Measurements from ENCODE around the gene HAT1. TPM values are rescaled to one million over a fixed set of nuclear protein-coding genes. Genes with fewer than 3 reads are reported as not detected.
A peak's percentile ranks its signal among the peaks of the same experiment; 100 is the strongest.

Gene HAT1, protein sequence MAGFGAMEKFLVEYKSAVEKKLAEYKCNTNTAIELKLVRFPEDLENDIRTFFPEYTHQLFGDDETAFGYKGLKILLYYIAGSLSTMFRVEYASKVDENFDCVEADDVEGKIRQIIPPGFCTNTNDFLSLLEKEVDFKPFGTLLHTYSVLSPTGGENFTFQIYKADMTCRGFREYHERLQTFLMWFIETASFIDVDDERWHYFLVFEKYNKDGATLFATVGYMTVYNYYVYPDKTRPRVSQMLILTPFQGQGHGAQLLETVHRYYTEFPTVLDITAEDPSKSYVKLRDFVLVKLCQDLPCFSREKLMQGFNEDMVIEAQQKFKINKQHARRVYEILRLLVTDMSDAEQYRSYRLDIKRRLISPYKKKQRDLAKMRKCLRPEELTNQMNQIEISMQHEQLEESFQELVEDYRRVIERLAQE
- total RNA-seq = 10 to 100 TPM; 27.8 to 32.6 TPM
- 10 to 100 TPM; 23.8 to 29.0 TPM for polyA plus RNA-seq
- long read RNA-seq, donor 1, transcript HAT1-203 (10 exons, 1,567 nt) = minor isoform, 6 of 172 reads
- long read RNA-seq, donor 1, transcript HAT1-201 (11 exons, 1,626 nt) = major isoform, 133 of 172 reads
- long read RNA-seq, donor 1, partial matches to known transcripts = 22 of 172 reads
- long read RNA-seq, donor 1, other reads (novel, unspliced or antisense) = 11 of 172 reads
- long read RNA-seq, donor 2, transcript HAT1-201 (11 exons, 1,626 nt) = major isoform, 11 of 20 reads
- long read RNA-seq, donor 2, partial matches to known transcripts = 2 of 20 reads
- long read RNA-seq, donor 2, other reads (novel, unspliced or antisense) = 6 of 20 reads

DNA sequence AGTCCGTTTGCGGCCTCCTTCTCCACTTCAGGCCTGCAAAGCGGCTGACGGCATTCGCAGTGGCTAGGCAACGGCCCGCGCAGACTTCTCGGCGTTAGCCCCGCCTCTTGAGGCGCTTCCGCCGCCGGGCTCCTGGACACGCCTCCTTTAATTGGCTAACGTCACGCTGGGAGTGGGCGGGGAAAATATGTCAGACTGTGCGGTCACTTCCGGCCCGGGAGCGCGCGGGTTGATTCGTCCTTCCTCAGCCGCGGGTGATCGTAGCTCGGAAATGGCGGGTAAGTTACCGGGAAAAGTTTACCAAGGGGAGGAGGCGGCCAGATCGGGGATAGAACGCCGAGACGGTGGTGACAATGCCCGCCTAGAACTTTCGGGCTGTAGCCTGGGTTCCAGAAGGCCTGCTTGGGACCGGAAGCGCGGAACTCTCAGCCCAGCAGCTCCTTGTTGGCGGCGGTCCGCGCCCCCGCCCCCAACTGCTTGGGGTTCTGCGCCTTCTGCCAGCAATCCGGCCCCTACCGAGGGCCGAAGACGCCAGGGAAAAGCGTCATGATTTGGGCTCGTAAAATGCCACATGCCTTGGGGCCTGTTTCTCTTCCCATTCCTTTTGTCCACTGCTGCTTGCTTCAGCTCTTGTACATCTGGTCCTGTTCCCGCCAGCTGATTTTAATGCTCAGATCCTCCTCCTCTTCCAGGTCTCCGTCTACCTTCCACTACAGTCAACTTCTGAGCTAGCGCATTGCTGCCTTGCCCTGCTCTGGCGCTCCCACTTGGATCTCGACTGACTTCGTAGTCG is at the start of gene HAT1:
HAT1 (plus strand) TSS at position 232 of the 793 bp plus-strand sequence; CDS start at position 272, 40 bp downstream.
- peak within 1 kb of the TSS; percentile 58 to 67 for H3K4me3 ChIP-seq (ENCODE audit: low read length in 2 of 2)
- peak; percentile 100 for ATAC-seq (ENCODE audit: low FRiP score)
- peak within 1 kb of the TSS; percentile 1 to 86 for H3K27ac ChIP-seq (ENCODE audit: low read depth in 1 of 2, low read length in 2 of 2)
- intact Hi-C loops (cut with DNase I) = loop anchor here in 1 of 2 donors (2.0 kb wide), 2 partner anchors 28 to 78 kb away; partner anchors contain the start of gene SLC25A12
- no peaks in the 10 kb centered on the region for H3K27me3 ChIP-seq (ENCODE audit: control insufficient read depth in 1 of 2, insufficient read depth in 2 of 2, low read length in 1 of 2)
- no peaks in the 10 kb centered on the region for H3K9me3 ChIP-seq (ENCODE audit: control insufficient read depth, low read length)
- WGBS, 2 donors = 0% methylated on average over 61 of the region's 61 CpGs
- H3K4me1 ChIP-seq (ENCODE audit: control insufficient read depth in 1 of 2, insufficient read depth in 2 of 2, low read length in 2 of 2) = no peaks in the 10 kb centered on the region
- peak; percentile 98 for DNase-seq
- no peaks in the 10 kb centered on the region for H3K36me3 ChIP-seq (ENCODE audit: control insufficient read depth in 1 of 2, insufficient read depth in 2 of 2, low read length in 1 of 2)

DNA sequence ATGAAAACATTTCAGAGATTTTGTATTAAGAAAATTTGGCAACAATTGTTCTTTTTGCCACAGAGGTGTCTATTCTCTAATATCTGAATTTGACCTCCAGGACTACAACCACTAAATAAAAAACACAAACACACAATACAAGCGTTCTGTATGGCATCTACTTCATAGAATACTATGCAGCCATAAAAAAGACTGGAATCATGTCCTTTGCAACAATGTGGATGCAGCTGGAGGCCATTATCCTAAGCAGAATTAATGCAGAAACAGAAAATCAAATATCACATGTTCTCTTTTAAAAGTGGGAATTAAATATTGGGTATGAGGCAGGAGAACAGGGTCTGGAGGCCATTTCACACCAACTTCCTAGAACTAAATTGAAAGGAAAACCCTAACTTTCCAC is 47.7 kb upstream of the HAT1 start:
- ATAC-seq (ENCODE audit: low FRiP score) (no peak), DNase-seq (no peak)
- intact Hi-C loops (cut with DNase I) = no loop called here
- H3K27ac ChIP-seq (ENCODE audit: low read depth in 1 of 2, low read length in 2 of 2) = no peak overlapping the region
- WGBS, 2 donors = 96 to 98% methylated on average over 1 of the region's 1 CpG
- no peaks in the 10 kb centered on the region for H3K27me3 ChIP-seq (ENCODE audit: control insufficient read depth in 1 of 2, insufficient read depth in 2 of 2, low read length in 1 of 2)
- no peaks in the 10 kb centered on the region for H3K4me1 ChIP-seq (ENCODE audit: control insufficient read depth in 1 of 2, insufficient read depth in 2 of 2, low read length in 2 of 2)
- H3K36me3 ChIP-seq (ENCODE audit: control insufficient read depth in 1 of 2, insufficient read depth in 2 of 2, low read length in 1 of 2) = peaks cover 0 to 3% of the 10 kb centered on the region in 2 donors
- no peak overlapping the region for H3K4me3 ChIP-seq (ENCODE audit: low read length in 2 of 2)
- H3K9me3 ChIP-seq (ENCODE audit: control insufficient read depth, low read length) = no peaks in the 10 kb centered on the region

DNA sequence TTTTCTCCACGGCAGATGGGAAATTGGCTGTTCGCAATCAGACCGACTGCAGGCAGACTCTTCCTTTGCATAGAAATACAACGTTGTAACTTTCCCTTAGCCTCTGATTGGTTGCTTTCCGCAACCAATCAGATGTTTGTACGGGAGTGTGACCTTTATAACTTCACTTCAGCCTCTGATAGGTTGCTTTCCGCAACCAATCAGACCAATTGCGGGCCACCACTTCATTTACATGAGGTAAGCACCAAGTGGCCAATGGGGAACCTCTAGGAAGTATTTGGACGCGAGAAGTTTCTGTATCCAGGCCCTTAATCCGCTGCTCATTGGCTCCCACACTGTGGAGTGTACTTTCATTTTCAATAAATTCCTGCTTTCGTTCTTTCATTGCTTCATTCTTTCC is 47.3 kb upstream of the HAT1 start:
- 89 to 90% methylated on average over 12 of the region's 12 CpGs for WGBS, 2 donors
- H3K27ac ChIP-seq (ENCODE audit: low read depth in 1 of 2, low read length in 2 of 2) = no peak overlapping the region
- DNase-seq (no peak), ATAC-seq (ENCODE audit: low FRiP score) (no peak)
- no peak overlapping the region for H3K4me3 ChIP-seq (ENCODE audit: low read length in 2 of 2)
- intact Hi-C loops (cut with DNase I) = no loop called here
- H3K27me3 ChIP-seq (ENCODE audit: control insufficient read depth in 1 of 2, insufficient read depth in 2 of 2, low read length in 1 of 2) = no peaks in the 10 kb centered on the region
- H3K4me1 ChIP-seq (ENCODE audit: control insufficient read depth in 1 of 2, insufficient read depth in 2 of 2, low read length in 2 of 2) = no peaks in the 10 kb centered on the region
- no peaks in the 10 kb centered on the region for H3K9me3 ChIP-seq (ENCODE audit: control insufficient read depth, low read length)
- peaks cover 0 to 3% of the 10 kb centered on the region in 2 donors for H3K36me3 ChIP-seq (ENCODE audit: control insufficient read depth in 1 of 2, insufficient read depth in 2 of 2, low read length in 1 of 2)

DNA sequence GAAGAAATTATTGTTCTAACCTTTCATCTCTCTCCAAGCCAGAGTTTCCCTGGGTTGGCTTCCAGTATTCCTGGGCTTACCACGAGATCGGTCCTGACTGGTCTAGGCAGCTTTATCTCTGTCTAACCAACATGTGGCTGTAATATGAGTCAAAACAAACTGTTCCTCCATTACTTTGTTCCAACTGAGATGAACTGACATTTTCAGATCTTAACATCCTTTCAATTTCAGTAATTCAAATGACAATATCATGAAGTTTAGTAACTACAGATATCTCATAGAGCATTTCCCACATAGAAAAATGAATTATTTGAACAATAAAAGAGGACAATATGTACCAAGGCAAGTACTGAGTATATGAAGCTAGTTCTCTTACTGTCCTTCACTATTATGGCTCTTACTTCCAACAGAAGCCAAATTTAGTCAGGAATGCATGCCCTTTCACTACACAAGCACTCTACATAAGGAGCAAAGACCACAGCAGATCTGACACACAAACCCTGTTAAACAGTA is 43.7 kb upstream of the HAT1 start:
- Histone ChIP-seq H3K27ac (ENCODE audit: low read depth in 1 of 2, low read length in 2 of 2) (peak overlapping the region in 1 of 2 donors; percentile 71), H3K4me1 (ENCODE audit: control insufficient read depth in 1 of 2, insufficient read depth in 2 of 2, low read length in 2 of 2) (no peaks in the 10 kb centered on the region), H3K36me3 (ENCODE audit: control insufficient read depth in 1 of 2, insufficient read depth in 2 of 2, low read length in 1 of 2) (peaks cover 0 to 2% of the 10 kb centered on the region in 2 donors), H3K4me3 (ENCODE audit: low read length in 2 of 2) (peak overlapping the region in 1 of 2 donors; percentile 34), H3K9me3 (ENCODE audit: control insufficient read depth, low read length) (no peaks in the 10 kb centered on the region), H3K27me3 (ENCODE audit: control insufficient read depth in 1 of 2, insufficient read depth in 2 of 2, low read length in 1 of 2) (no peaks in the 10 kb centered on the region)
- DNase-seq (no peak), ATAC-seq (ENCODE audit: low FRiP score) (peak; percentile 78)
- 2 to 6% methylated on average over 2 of the region's 2 CpGs for WGBS, 2 donors
- intact Hi-C loops (cut with DNase I) = no loop called here

DNA sequence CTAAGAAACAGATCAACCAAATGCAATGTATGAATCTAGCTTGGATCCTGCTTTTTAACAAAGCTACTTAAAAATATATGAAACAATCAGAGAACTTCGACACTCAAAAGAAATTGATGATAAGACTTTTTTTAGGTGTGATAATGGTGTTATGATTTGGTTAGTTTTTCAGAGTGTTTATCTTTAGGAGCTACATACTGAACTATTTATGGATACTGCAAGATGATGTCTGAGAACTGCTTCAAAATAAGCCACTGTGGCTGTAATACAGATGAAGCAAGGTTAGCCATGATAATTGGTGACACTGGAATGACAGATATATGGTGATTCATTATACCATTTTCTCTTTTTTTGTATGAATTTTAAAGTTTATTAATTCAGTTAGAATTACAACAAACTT is 42.4 kb upstream of the HAT1 start:
- H3K4me1 ChIP-seq (ENCODE audit: control insufficient read depth in 1 of 2, insufficient read depth in 2 of 2, low read length in 2 of 2) = no peaks in the 10 kb centered on the region
- no peak overlapping the region for H3K4me3 ChIP-seq (ENCODE audit: low read length in 2 of 2)
- no peaks in the 10 kb centered on the region for H3K27me3 ChIP-seq (ENCODE audit: control insufficient read depth in 1 of 2, insufficient read depth in 2 of 2, low read length in 1 of 2)
- 20 to 29% methylated on average over 1 of the region's 1 CpG for WGBS, 2 donors
- ATAC-seq (ENCODE audit: low FRiP score) = no peak
- no peak overlapping the region for H3K27ac ChIP-seq (ENCODE audit: low read depth in 1 of 2, low read length in 2 of 2)
- DNase-seq = no peak
- intact Hi-C loops (cut with DNase I) = no loop called here
- H3K36me3 ChIP-seq (ENCODE audit: control insufficient read depth in 1 of 2, insufficient read depth in 2 of 2, low read length in 1 of 2) = peaks cover 0 to 2% of the 10 kb centered on the region in 2 donors
- H3K9me3 ChIP-seq (ENCODE audit: control insufficient read depth, low read length) = no peaks in the 10 kb centered on the region

DNA sequence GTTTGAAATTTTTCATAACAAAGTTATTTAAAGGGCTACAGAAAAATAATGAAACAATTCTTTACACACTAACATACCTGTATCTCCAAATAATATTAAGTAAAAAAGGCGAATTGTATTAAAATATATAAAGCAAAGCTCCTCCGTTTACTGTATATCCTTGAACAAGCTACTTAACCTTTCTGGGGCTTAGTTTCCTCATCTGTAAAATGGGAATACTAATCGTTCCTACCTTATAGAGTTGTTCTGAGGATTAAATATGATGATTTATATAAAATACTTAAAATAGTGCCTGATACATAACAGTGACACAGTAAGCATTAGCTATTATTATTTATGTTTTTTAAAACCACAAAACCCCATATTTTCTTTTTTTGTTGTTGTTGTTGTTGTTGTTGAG is 41.5 kb upstream of the HAT1 start:
- H3K4me1 ChIP-seq (ENCODE audit: control insufficient read depth in 1 of 2, insufficient read depth in 2 of 2, low read length in 2 of 2) = no peaks in the 10 kb centered on the region
- no peak overlapping the region for H3K27ac ChIP-seq (ENCODE audit: low read depth in 1 of 2, low read length in 2 of 2)
- WGBS, 2 donors = 94 to 96% methylated on average over 3 of the region's 3 CpGs
- intact Hi-C loops (cut with DNase I) = no loop called here
- ATAC-seq (ENCODE audit: low FRiP score) (no peak), DNase-seq (no peak)
- H3K4me3 ChIP-seq (ENCODE audit: low read length in 2 of 2) = no peak overlapping the region
- no peaks in the 10 kb centered on the region for H3K9me3 ChIP-seq (ENCODE audit: control insufficient read depth, low read length)
- no peaks in the 10 kb centered on the region for H3K36me3 ChIP-seq (ENCODE audit: control insufficient read depth in 1 of 2, insufficient read depth in 2 of 2, low read length in 1 of 2)
- no peaks in the 10 kb centered on the region for H3K27me3 ChIP-seq (ENCODE audit: control insufficient read depth in 1 of 2, insufficient read depth in 2 of 2, low read length in 1 of 2)

DNA sequence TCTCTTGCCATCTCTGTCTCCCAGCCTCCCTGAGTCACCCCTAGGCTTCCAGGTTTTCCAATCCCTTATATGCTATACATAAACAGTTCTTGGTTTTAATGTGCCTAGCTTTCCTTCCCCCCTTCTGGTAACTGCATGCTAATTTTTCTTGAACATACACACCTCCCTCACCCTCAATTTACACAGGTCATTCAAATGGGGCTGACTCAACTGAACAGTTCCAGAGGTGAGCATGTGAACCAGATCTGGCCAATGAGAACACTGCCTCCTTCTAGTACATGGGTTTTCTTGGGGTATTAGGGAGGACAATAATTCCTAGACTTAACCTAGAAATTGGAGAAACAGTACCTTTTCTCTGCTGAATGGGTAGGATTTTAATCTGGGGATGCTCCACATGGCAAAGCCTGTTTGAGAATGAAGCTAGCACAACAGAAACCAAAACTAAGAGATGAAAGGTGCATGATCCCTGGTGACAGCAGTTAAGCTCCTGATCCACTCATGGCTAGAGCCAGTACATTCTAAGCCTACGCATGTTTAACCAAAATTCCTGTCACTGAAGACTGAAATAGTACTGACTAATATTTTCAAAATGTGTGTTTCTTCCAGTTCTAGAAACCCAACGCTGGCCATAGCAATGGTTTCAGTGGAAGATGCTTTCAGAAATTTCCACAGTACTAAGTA is 40.0 kb upstream of the HAT1 start:
- no peaks in the 10 kb centered on the region for H3K9me3 ChIP-seq (ENCODE audit: control insufficient read depth, low read length)
- H3K4me3 ChIP-seq (ENCODE audit: low read length in 2 of 2) = no peak overlapping the region
- WGBS, 2 donors = 33 to 46% methylated on average over 2 of the region's 2 CpGs
- peak overlapping the region in 1 of 2 donors; percentile 73 for H3K27ac ChIP-seq (ENCODE audit: low read depth in 1 of 2, low read length in 2 of 2)
- DNase-seq (no peak), ATAC-seq (ENCODE audit: low FRiP score) (no peak)
- intact Hi-C loops (cut with DNase I) = no loop called here
- H3K27me3 ChIP-seq (ENCODE audit: control insufficient read depth in 1 of 2, insufficient read depth in 2 of 2, low read length in 1 of 2) = no peaks in the 10 kb centered on the region
- H3K36me3 ChIP-seq (ENCODE audit: control insufficient read depth in 1 of 2, insufficient read depth in 2 of 2, low read length in 1 of 2) = no peaks in the 10 kb centered on the region
- no peaks in the 10 kb centered on the region for H3K4me1 ChIP-seq (ENCODE audit: control insufficient read depth in 1 of 2, insufficient read depth in 2 of 2, low read length in 2 of 2)
